PC-3 (cell line): Measurements from ENCODE around the gene ESYT3.

Experiments
- CTCF ChIP-seq: fragments of 300-600 bp; sonication (generic); conservative IDR thresholded peaks from 2 replicates; pipeline ENCODE4 v1.5.1; 2017; ENCODE audit warnings: antibody characterized with exemption, low read depth, mild to moderate bottlenecking, low read length
- EZH2 ChIP-seq: fragments of 300-600 bp; sonication (generic); IDR thresholded peaks from one replicate; pipeline ENCODE4 v1.6.1; 2017; ENCODE audit warnings: antibody characterized with exemption, mild to moderate bottlenecking, low read length; ENCODE audit not compliant: unreplicated experiment
- EZH2phosphoT487 ChIP-seq: fragments of 300-600 bp; sonication (generic); IDR thresholded peaks from 2 replicates; pipeline ENCODE4 v1.6.1; 2018; ENCODE audit warnings: mild to moderate bottlenecking, antibody characterized with exemption, low read length, borderline replicate concordance

GRCh38 chr3:138405001-138405400 lies 29.4 kb upstream of the ESYT3 start:
- TF ChIP-seq CTCF = no peak
- no peak for TF ChIP-seq EZH2
- TF ChIP-seq EZH2phosphoT487 = no peak
